Stimulated activated CD4-positive, alpha-beta T cell treated with anti-CD3 and anti-CD28 coated beads, Interleukin-15, amount 100 ng/mL, for 24 hours (primary cell): Measurements from ENCODE around the gene OSBPL6.
"Not testable (repeated sequence)": the region's sequence is repeated elsewhere in the genome, so short reads cannot be mapped to it uniquely, and the experiment has no call there.

Experiments
- DNase-seq: peaks from one replicate; pipeline ENCODE4 v3.0.0-alpha.2; 2020

OSBPL6 gene

GRCh38 chr2:178367344-178367743 is 173.0 kb downstream of the OSBPL6 start:
- no peak for DNase-seq

- no peak for DNase-seq
Observed at GRCh38 chr2:178374865-178375264, 180.6 kb downstream of the OSBPL6 start.

- DNase-seq, result no peak
Observed at GRCh38 chr2:178377046-178377445, 182.7 kb downstream of the OSBPL6 start.

GRCh38 chr2:178379162-178380004 is 185.1 kb downstream of the OSBPL6 start:
- no peak for DNase-seq

- DNase-seq, result no peak
Observed at GRCh38 chr2:178380763-178381162, 186.5 kb downstream of the OSBPL6 start.

- DNase-seq, result no peak
Observed at GRCh38 chr2:178383718-178384117, 189.4 kb downstream of the OSBPL6 start.

GRCh38 chr2:178385595-178386148 is 191.4 kb downstream of the OSBPL6 start:
- no peak for DNase-seq

GRCh38 chr2:178386986-178387597 is 192.8 kb downstream of the OSBPL6 start:
- no peak for DNase-seq

GRCh38 chr2:178388287-178388686 is 194.0 kb downstream of the OSBPL6 start:
- no peak for DNase-seq

GRCh38 chr2:178391701-178392100 is 197.4 kb downstream of the OSBPL6 start:
- DNase-seq, result no peak

- no peak for DNase-seq
Observed at GRCh38 chr2:178392215-178392614, 197.9 kb downstream of the OSBPL6 start.

- DNase-seq, result no peak
Observed at GRCh38 chr2:178394859-178395258, 200.5 kb downstream of the OSBPL6 start.

- no peak for DNase-seq
Observed at GRCh38 chr2:178395295-178395694, 201.0 kb downstream of the OSBPL6 start.

- DNase-seq, result no peak
Observed at GRCh38 chr2:178395941-178396570, 201.7 kb downstream of the OSBPL6 start.

- no peak for DNase-seq
Observed at GRCh38 chr2:178397002-178397605, 202.8 kb downstream of the OSBPL6 start.

- DNase-seq, result no peak
Observed at GRCh38 chr2:178401994-178402437, 207.7 kb downstream of the OSBPL6 start.

- no peak for DNase-seq
Observed at GRCh38 chr2:178403671-178404306, 209.5 kb downstream of the OSBPL6 start.

GRCh38 chr2:178404368-178404767 is 210.1 kb downstream of the OSBPL6 start:
- no peak for DNase-seq

- no peak for DNase-seq
Observed at GRCh38 chr2:178409261-178409660, 214.9 kb downstream of the OSBPL6 start.

- DNase-seq, result no peak
Observed at GRCh38 chr2:178412047-178412446, 217.7 kb downstream of the OSBPL6 start.

- DNase-seq, result not testable (repeated sequence)
Observed at GRCh38 chr2:178412453-178412852, 218.1 kb downstream of the OSBPL6 start.

- DNase-seq, result peak; percentile 87
Observed at GRCh38 chr2:178413472-178414265, 219.4 kb downstream of the OSBPL6 start.
